Natural killer cell (primary cell): Measurements from ENCODE around the gene SLC35D3. TPM values are rescaled to one million over a fixed set of nuclear protein-coding genes. Genes with fewer than 3 reads are reported as not detected.

ENCODE experiments used
- ATAC-seq, 3 donors: fragments of 150-1000 bp in 2 of 3; fragments of 200-7000 bp in 1 of 3; cut with Tn5 transposase; 1 replicate in 1 of 3; 2 replicates in 2 of 3; pipeline ENCODE4 v1.10.0; 2021; ENCODE audit warnings: mild to moderate bottlenecking in 2 of 3, moderate library complexity in 2 of 3
- DNase-seq, 2 donors: peaks; one replicate each; pipeline versions ENCODE4 v3.0.0 to v3.0.0-alpha.2; 2013 to 2021; ENCODE audit warnings: mixed read lengths in 1 of 2
- H3K27ac ChIP-seq: one replicate; pipeline ENCODE4 v1.5.1; 2013; ENCODE audit warnings: mild to moderate bottlenecking, low read length
- H3K27me3 ChIP-seq: one replicate; pipeline ENCODE4 v1.6.1; 2013; ENCODE audit warnings: low read length; ENCODE audit not compliant: control insufficient read depth, insufficient read depth
- H3K36me3 ChIP-seq: one replicate; pipeline ENCODE4 v1.6.1; 2013; ENCODE audit warnings: low read length; ENCODE audit not compliant: control insufficient read depth, insufficient read depth
- H3K4me1 ChIP-seq: one replicate; pipeline ENCODE4 v1.6.1; 2013; ENCODE audit warnings: low read length; ENCODE audit not compliant: control insufficient read depth, insufficient read depth
- H3K4me3 ChIP-seq: one replicate; pipeline ENCODE4 v1.5.1; 2013; ENCODE audit warnings: low read length
- H3K9me3 ChIP-seq: one replicate; pipeline ENCODE4 v1.6.1; 2013; ENCODE audit warnings: low read length; ENCODE audit not compliant: control insufficient read depth, insufficient read depth
- H3K27ac Mint-ChIP-seq, 2 donors: one replicate each; pipeline ENCODE4 v1.8.0; 2022; ENCODE audit warnings: mild to moderate bottlenecking in 2 of 2, mixed read lengths in 2 of 2, moderate library complexity in 1 of 2
- H3K27me3 Mint-ChIP-seq, 2 donors: one replicate each; pipeline ENCODE4 v1.8.0; 2022; ENCODE audit warnings: low read depth in 2 of 2, mixed read lengths in 2 of 2
- H3K36me3 Mint-ChIP-seq: one replicate; pipeline ENCODE4 v1.8.0; 2022; ENCODE audit warnings: mixed read lengths
- H3K4me1 Mint-ChIP-seq, 2 donors: one replicate each; pipeline ENCODE4 v1.8.0; 2022; ENCODE audit warnings: mixed read lengths in 2 of 2
- H3K4me3 Mint-ChIP-seq: one replicate; pipeline ENCODE4 v1.8.0; 2022; ENCODE audit warnings: mild to moderate bottlenecking, moderate library complexity, mixed read lengths
- H3K9me3 Mint-ChIP-seq, 2 donors: one replicate each; pipeline ENCODE4 v1.8.0; 2022; ENCODE audit warnings: mixed read lengths in 2 of 2
- CTCF ChIP-seq: fragments of 200-600 bp; IDR thresholded peaks from one replicate; pipeline ENCODE4 v1.8.0; 2022; ENCODE audit warnings: antibody characterized with exemption
- WGBS: methylation state at CpG from one replicate; pipeline ENCODE4 v1.1.7; 2013; ENCODE audit warnings: missing lambda C conversion rate; ENCODE audit not compliant: insufficient coverage; 5-methylcytosine and 5-hydroxymethylcytosine counted together
- intact Hi-C: fragments of 100-400 bp; cut with micrococcal nuclease; formaldehyde crosslinking; loops from one replicate; pipeline ENCODE4 v1.14.2; 2022
- total RNA-seq, 4 donors: library from RNA; stranded (reverse); fragments of 120-200 nt in 1 of 4; gene quantifications; one replicate each; pipeline versions ENCODE4 v1.2.3 to v1.2.4, GENCODE V29; 2013 to 2022

Gene SLC35D3
- total RNA-seq, 3 donors from 2014 or later (not counting 1 experiment from before 2014, with no cell fraction given) = 0.28 TPM; not detected in 2

GRCh38 chr6:136952714-136953260, 30.7 kb downstream of the SLC35D3 start:
- Mint-ChIP-seq H3K4me1 (peaks cover 9% of the 10 kb centered on the region in 2 donors), H3K27ac (no peak overlapping the region), H3K9me3 (no peaks in the 10 kb centered on the region), H3K36me3 (no peaks in the 10 kb centered on the region), H3K27me3 (peaks cover 15 to 38% of the 10 kb centered on the region in 2 donors), H3K4me3 (no peak overlapping the region)
- Histone ChIP-seq H3K36me3 (no peaks in the 10 kb centered on the region), H3K27ac (no peak overlapping the region), H3K4me3 (no peak overlapping the region), H3K4me1 (peaks cover 5% of the 10 kb centered on the region), H3K9me3 (no peaks in the 10 kb centered on the region), H3K27me3 (peaks cover 6% of the 10 kb centered on the region)
- no peak for DNase-seq
- TF ChIP-seq CTCF = no peak
- no peak for ATAC-seq
- intact Hi-C loops = no loop called here
- WGBS = 71% methylated on average over 5 of the region's 7 CpGs

GRCh38 chr6:136955123-136955522, 33.0 kb downstream of the SLC35D3 start:
- peaks cover 9% of the 10 kb centered on the region in 2 donors for H3K4me1 Mint-ChIP-seq
- no peaks in the 10 kb centered on the region for H3K36me3 Mint-ChIP-seq
- H3K9me3 Mint-ChIP-seq = no peaks in the 10 kb centered on the region
- peaks cover 19 to 46% of the 10 kb centered on the region in 2 donors for H3K27me3 Mint-ChIP-seq
- DNase-seq = no peak
- ATAC-seq = no peak
- Histone ChIP-seq H3K27me3 (peaks cover 12% of the 10 kb centered on the region), H3K9me3 (no peaks in the 10 kb centered on the region), H3K36me3 (no peaks in the 10 kb centered on the region), H3K4me3 (no peak overlapping the region), H3K27ac (no peak overlapping the region), H3K4me1 (peaks cover 5% of the 10 kb centered on the region)
- WGBS = 90% methylated on average over 3 of the region's 3 CpGs
- intact Hi-C loops = no loop called here
- no peak overlapping the region for H3K27ac Mint-ChIP-seq
- no peak overlapping the region for H3K4me3 Mint-ChIP-seq
- TF ChIP-seq CTCF = no peak

- peaks cover 12% of the 10 kb centered on the region for H3K27me3 ChIP-seq
- peaks cover 5% of the 10 kb centered on the region for H3K4me1 ChIP-seq
- no peaks in the 10 kb centered on the region for H3K9me3 ChIP-seq
- no peak overlapping the region for H3K4me3 ChIP-seq
- peaks cover 9% of the 10 kb centered on the region in 2 donors for H3K4me1 Mint-ChIP-seq
- peaks cover 22 to 50% of the 10 kb centered on the region in 2 donors for H3K27me3 Mint-ChIP-seq
- 20% methylated on average over 12 of the region's 14 CpGs for WGBS
- no peak overlapping the region for H3K27ac ChIP-seq
- intact Hi-C loops = no loop called here
- ATAC-seq = peak; percentile 58 to 69 (median 61)
- TF ChIP-seq CTCF = no peak
- H3K9me3 Mint-ChIP-seq = no peaks in the 10 kb centered on the region
- DNase-seq = peak in 1 of 2 donors; percentile 17
- peak overlapping the region; percentile 37 for H3K4me3 Mint-ChIP-seq
- H3K36me3 ChIP-seq = no peaks in the 10 kb centered on the region
- H3K27ac Mint-ChIP-seq = peak overlapping the region in 1 of 2 donors; percentile 63
- H3K36me3 Mint-ChIP-seq = no peaks in the 10 kb centered on the region
These were observed 34.8 kb downstream of the SLC35D3 start for GRCh38 chr6:136956590-136957544.
